ENCODE data around the gene RSU1.
"Not testable (repeated sequence)": the region's sequence is repeated elsewhere in the genome, so short reads cannot be mapped to it uniquely, and the experiment has no call there.

Gene RSU1

DNA sequence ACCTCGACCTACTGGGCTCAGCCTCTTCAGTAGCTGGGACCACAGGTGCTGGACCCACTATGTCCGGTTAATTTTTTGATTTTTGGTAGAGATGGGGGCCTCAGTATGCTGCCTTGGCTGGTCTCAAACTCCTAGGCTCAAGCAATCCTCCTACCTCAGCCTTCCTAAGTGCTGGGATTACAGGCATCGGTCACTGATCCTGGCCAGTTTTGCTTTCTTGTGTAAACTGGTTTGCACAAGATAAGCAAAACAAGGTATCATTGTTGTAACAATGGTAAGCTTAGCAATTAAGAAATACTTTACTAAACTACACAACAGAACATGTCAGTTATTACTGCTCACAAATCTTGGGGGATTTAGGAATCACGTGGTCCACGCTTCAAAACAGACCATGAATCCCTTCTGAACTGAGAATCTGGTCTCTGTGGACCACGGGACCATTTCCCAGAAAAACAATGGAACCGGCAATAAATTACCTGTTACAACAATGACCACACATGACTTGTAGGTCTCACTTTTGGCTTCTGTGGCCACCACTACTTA is 36.8 kb downstream of the RSU1 start:
- no peak for DNase-seq (ENCODE audit: low read depth)

DNA sequence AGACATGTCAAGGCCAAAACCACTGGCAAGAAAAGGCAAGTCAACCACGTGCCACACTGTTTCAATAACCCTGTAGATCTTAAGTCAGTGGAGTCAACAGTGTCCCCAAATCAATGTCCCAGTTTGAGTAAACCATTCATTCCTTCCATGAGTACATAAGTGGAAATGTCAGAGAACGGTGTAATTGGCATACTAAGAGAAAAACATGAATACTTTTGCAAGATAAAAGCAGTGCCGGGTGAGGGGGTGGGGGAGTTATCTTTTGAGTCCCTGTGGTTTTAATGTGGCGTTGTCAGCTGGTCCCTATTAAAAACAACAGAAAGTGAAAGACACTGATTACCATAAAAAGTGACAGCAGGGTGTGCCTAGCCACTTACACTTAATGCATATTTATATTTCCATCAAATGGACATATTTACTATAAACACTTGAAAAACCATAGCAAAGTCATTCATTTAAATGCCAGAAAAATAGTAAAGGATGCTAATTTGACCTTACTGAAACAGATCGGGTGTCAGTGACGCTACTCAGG is 37.8 kb downstream of the RSU1 start:
- no peak for DNase-seq (ENCODE audit: low read depth)

DNA sequence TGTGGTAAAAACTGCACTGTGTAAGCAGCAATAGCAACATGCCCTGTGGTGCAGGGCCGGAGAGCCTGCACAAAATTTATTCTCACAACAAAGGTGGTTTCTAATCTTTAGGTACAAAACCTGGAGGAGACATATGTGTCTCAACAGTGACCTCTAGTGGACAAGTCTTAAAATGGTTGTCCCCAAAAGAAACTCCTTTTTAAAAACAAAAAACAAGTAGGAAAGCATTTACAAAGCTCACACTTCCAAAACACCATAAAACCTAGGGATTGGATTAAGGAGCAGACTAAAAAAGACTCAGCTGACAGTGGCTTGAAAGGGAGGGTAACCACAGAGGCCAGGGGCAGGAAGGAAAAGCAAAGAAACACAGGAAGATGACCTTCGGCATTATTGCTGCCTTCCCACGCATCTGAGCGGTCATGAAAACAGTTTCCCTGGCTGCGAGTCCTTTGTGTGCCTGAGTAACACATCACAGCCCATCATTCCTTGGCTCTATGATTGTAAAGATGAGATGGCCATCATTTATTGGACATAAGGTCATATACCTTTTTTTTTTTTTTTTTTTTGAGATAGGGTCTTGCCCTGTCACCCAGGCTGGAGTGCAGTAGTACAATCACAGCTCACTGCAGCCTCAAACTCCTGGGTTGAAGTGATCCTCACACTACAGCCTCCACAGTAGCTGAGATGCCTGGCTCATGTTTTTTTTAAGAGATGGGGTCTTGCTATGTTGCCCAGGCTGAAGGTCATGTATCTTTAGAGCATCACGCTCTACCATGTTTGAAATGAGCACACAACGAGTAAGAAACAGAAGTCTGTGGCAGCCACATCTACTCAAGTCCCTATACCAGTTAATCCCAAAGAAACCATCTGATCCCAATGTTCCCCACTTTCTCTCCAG is 39.5 kb downstream of the RSU1 start:
- DNase-seq (ENCODE audit: low read depth): no peak

DNA sequence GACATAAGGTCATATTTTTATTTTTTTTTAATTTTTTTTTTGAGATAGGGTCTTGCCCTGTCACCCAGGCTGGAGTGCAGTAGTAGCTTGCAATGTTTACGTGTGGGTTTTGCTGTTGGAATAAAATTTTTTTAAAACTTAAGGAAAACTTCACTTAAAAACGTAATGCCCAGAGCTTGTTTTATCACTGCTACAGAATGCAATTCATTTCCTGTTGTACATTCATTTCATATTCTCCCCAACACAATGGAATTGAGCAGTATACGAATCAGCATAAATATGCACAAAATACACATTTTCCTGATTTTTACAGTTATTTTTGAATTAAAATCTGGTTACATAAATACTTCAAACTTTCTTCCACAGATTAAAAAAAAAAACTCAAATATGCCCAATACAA is 40.3 kb downstream of the RSU1 start:
- no peak for DNase-seq (ENCODE audit: low read depth)

DNA sequence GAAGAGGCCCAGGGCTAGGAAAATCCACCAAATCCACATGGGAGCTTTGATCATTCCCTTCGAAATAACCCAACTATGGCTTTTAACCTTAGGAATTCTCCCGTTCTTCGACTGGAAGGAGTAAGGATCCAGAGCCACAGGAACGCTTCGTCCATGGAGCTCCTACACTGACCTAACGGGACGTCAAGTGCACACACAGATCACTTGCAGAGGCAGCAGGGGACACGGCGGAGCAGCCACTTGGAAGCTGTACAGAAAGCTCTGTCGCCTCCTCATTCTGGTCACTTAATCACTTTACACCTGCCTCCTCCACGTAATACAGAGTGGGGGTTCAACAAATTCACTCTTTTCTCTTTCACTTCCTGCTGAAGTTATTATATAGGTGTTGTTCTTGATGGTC is 43.9 kb downstream of the RSU1 start:
- no peak for DNase-seq (ENCODE audit: low read depth)

DNA sequence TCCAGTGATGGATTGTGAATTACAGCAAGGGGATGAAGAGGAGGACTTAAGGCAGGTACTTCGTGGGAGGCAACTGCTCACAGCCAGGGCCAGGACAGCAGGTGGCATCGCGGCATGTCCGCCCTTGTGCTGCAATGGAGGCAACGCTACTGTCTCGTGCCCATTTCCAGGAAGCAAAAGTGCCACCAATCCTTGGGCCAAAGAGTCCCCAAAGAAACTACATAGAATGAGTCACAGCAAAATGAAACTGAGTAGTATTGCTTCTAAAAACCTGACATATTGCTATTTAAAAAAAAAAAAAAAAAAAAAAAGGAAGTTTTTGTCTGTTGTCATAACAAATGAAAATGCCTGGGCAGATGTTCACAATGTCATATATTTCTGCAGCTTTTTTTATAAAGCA is 46.6 kb downstream of the RSU1 start:
- DNase-seq (ENCODE audit: low read depth): no peak

DNA sequence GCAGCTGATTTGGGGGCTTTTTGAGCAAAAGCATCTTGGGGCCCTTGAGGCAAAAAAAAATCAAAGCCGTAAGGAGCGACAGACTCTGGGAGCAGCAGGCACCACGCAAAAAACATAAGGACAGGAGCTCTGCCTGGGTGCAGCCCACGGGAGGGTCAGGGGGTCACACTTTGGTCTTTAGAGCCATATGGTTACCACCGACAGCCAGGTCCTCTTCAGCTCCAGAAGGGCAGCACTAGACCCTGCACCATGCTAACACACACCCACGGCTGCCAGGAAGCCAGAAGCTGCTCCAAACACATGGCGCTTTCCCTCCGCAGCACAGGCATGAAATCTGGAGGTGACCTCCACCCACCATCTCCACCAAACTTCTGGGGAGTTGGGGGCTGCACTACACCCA is 47.1 kb downstream of the RSU1 start:
- DNase-seq (ENCODE audit: low read depth): no peak

DNA sequence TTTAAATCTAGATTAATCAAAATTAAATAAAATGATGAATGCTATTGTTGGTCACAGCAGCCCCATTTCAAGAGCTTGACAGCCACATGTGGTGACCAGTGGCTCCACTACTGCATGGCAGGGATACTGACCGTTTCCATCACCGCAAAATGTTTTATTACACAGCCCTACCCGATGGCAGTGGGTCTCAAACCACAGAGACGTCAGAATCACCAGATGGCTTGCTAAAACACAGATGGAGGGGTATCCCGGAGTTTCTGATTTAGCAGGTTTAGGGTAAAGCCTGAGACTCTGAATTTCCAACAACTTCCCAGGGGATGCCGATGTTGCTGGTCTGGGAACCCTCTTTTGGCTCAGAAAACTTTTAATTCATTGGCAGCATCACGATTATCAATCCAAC is 47.9 kb downstream of the RSU1 start:
- DNase-seq (ENCODE audit: low read depth): no peak

GRCh38 chr10:16768702-16769101 is 48.5 kb downstream of the RSU1 start:
- DNase-seq (ENCODE audit: low read depth): no peak

DNA sequence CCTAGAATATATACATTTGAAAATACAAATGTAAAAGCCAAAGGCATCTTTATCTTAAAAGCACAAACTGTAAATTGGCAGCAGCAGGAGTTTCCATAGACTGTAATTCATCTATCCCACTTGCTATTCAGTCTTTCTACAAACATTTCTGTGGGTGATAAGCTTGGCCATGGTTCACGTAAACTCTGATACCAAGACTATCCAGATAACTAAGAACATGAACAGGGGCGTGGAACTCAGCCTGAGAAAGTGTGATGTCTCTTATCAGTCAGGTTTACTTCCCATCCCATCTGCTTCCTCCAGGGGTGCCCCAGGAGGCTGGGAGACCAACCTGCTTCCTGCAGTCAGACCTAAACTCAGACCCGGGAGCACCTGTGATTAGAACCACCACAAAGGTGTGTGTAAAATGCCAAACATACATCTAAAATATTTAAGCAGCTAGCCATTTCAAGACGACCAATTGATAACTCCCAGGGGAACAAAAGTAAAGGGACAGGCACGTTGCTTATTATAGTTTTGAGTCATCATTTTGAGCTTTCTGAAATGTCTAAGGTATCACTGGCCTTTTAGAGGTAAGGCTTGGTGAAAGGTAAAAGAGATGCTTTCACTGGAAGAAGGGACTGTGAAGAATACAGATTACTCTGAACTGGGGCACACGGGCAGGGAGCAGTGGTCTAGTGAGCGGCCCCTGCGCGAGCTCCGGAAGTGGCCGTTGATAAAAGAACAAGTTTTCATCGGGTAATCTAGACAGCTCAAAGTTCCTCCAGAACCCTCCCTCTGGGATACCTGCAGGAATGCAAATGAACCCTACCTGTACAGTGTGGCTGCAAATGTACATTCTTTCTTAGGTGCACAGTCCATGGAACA is 51.5 kb downstream of the RSU1 start:
- DNase-seq (ENCODE audit: low read depth): no peak

DNA sequence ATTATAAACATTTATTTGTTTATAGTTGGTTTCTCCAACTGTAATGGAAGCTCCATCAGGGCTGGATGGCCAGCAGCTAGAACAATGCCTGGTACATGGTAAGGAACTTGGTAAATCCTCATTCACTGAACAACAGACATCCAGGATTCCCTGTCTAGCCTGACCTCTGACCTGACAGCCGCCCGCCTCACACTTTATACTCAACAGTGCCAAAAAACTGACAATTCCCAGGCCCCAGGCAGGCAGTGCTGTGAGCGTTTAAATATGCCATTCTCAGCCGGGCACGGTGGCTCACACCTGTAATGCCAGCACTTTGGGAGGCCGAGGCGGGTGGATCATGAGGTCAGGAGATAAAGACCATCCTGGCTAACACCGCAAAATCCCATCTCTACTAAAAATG is 55.9 kb downstream of the RSU1 start:
- no peak for DNase-seq (ENCODE audit: low read depth)

DNA sequence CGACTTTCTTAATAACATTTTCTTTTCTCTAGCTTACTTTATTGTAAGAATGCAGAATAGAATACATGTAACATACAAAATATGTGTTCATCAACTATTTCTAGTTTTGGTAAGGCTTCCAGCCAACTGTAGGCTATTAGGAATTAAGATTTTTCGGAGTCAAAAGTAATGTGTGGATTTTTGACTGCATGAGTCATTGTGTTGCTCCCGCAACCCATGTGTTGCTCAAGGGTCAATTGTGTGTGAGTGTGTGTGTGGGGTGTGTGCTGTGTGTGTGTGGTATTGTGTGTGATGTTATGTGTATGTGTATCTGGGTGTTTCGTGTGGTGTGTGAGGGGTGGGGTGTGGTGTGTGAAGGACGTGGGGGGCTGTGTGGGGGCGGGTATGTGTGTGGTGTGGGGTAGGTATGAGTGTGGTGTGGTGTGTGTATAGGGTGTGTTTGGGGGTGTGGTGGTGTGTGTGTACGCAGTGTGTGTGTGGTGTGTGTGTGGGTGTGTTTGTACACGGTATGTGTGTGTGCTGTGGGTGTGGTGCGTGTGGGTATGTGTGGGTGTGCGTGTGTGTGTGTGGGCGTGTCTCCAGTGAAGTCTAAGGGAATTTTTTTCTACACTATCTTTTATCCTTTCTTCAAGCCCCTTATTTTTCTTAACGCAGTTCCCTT is 60.5 kb downstream of the RSU1 start:
- no peak for DNase-seq (ENCODE audit: low read depth)

GRCh38 chr10:16754765-16755164 is 62.5 kb downstream of the RSU1 start:
- DNase-seq (ENCODE audit: low read depth): no peak

DNA sequence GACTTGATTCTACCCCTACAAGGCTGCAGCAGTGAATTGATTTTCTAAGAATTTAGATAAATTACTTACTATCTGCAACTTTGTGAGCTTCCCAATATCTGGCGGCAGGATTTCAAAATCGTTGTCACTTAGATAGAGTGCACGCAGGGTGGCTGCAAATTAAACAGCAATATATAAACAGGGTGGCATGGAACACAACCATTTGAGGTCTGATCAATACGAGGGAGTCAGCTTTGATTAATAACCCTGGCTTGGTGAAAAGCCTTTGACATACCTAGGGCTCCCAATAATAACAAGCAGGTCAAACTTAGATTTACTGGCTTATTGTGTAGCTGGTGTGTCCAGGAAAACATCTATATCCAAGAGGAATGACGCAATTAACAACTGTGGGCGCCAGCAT is 64.4 kb downstream of the RSU1 start:
- not testable (repeated sequence) for DNase-seq (ENCODE audit: low read depth)

GRCh38 chr10:16752099-16752498 is 65.1 kb downstream of the RSU1 start:
- DNase-seq (ENCODE audit: low read depth): no peak

DNA sequence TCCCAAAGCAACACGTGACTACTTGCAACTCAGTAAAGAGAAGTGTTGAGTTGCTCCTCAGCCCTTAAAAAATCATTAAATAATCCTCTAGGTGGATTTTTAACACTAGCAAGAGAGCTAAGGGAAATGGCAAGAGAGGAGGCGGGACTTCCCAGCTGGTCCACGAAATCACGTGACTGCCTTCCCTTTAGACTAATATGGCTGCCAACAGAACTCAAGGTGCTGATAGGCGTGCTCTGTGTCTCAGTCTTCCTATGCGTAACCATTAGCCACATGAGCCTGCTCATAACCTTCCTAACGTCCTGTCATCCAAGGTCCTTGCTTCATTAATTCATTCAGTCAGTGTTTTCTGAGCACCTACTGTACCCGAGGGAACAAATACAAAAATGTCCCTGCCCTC is 66.0 kb downstream of the RSU1 start:
- no peak for DNase-seq (ENCODE audit: low read depth)

GRCh38 chr10:16750461-16750860 is 66.8 kb downstream of the RSU1 start:
- DNase-seq (ENCODE audit: low read depth): no peak

- DNase-seq (ENCODE audit: low read depth): no peak
These were observed 68.5 kb downstream of the RSU1 start for GRCh38 chr10:16748749-16749148.

- no peak for DNase-seq (ENCODE audit: low read depth)
These were observed 70.4 kb downstream of the RSU1 start for GRCh38 chr10:16746856-16747255.

GRCh38 chr10:16745061-16745460 is 72.2 kb downstream of the RSU1 start:
- no peak for DNase-seq (ENCODE audit: low read depth)

DNA sequence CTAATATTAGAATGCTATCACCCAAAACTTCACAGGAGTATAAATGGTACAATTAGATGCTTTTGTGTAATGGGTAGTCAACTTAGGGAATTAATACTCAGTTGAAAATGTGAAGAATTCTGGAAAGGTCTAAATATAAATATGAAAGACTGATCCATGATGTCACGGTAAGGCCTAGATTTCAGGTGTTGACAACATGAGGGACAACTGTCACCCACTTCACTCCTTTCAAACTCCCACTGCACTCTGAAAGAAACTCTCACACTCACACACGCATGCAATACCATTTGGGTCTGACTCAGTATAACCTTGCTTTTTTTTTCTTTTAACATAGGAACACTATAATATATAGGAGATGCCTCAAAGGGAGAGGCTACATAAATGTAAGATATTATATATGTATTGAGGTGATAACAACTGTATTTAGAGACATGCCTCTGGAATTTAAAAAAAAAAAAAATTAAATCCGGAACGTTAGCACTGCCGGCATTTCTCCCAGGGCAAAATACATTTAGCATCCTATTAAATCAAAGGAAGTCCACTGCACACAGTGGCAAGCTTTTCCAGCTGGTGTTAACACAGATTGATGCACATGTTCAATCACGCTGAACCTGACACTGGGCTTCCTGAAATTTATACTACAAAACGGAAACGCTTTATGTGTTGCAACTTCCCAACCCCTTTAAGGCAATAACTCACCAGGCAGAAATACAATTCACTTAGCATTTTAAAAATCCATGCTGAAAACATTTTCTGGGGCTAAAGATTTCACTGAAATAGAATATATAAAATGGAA is 74.9 kb downstream of the RSU1 start:
- no peak for DNase-seq (ENCODE audit: low read depth)
